Endothelial cell of umbilical vein (primary cell): ENCODE results near the gene MCM7.

Experiments
- EZH2 ChIP-seq: IDR thresholded peaks from 2 replicates; pipeline ENCODE4 v1.6.1; 2012; ENCODE audit warnings: borderline replicate concordance, low read depth, mild to moderate bottlenecking, moderate library complexity, low read length, inconsistent platforms; ENCODE audit not compliant: severe bottlenecking
- FOS ChIP-seq: IDR thresholded peaks from 2 replicates; pipeline ENCODE4 v1.6.1; 2011; ENCODE audit warnings: mild to moderate bottlenecking, low read length, moderate library complexity, borderline replicate concordance; ENCODE audit not compliant: insufficient read depth
- GATA2 ChIP-seq: IDR thresholded peaks from 2 replicates; pipeline ENCODE4 v1.7.0; 2011; ENCODE audit warnings: low read depth, mild to moderate bottlenecking, moderate library complexity, mixed read lengths, low read length; ENCODE audit not compliant: insufficient read length, insufficient read depth
- JUN ChIP-seq: IDR thresholded peaks from 2 replicates; pipeline ENCODE4 v1.6.1; 2011; ENCODE audit warnings: borderline replicate concordance, low read depth; ENCODE audit not compliant: insufficient read length, insufficient read depth
- MYC ChIP-seq: IDR thresholded peaks from one replicate; pipeline ENCODE4 v1.6.1; 2011; ENCODE audit warnings: mild to moderate bottlenecking, low read depth, low read length
- POLR2A ChIP-seq: IDR thresholded peaks from 2 replicates; pipeline ENCODE4 v1.6.1; 2012; ENCODE audit warnings: low read depth, mild to moderate bottlenecking, control low read depth, low read length
- POLR2AphosphoS5 ChIP-seq: IDR thresholded peaks from 2 replicates; pipeline ENCODE4 v1.6.1; 2012; ENCODE audit warnings: low read depth, mild to moderate bottlenecking, control low read depth, low read length, moderate library complexity; ENCODE audit not compliant: insufficient read depth
- TF ChIP-seq, protein P1 (sequence below), 2 donors: IDR thresholded peaks; 1 replicate in 1 of 2; 2 replicates in 1 of 2; pipeline ENCODE4 v1.5.1; 2011; ENCODE audit warnings: low read length in 2 of 2, mild to moderate bottlenecking in 2 of 2, moderate library complexity in 2 of 2, control low read depth in 1 of 2, inconsistent platforms in 1 of 2, low read depth in 1 of 2; ENCODE audit not compliant: insufficient read depth in 1 of 2; ENCODE audit errors: extremely low read depth in 1 of 2
- TF ChIP-seq, protein P2 (sequence below): IDR thresholded peaks from 2 replicates; pipeline ENCODE4 v1.6.1; 2011; ENCODE audit not compliant: insufficient read depth, insufficient read length

- TF ChIP-seq, protein P1, sequence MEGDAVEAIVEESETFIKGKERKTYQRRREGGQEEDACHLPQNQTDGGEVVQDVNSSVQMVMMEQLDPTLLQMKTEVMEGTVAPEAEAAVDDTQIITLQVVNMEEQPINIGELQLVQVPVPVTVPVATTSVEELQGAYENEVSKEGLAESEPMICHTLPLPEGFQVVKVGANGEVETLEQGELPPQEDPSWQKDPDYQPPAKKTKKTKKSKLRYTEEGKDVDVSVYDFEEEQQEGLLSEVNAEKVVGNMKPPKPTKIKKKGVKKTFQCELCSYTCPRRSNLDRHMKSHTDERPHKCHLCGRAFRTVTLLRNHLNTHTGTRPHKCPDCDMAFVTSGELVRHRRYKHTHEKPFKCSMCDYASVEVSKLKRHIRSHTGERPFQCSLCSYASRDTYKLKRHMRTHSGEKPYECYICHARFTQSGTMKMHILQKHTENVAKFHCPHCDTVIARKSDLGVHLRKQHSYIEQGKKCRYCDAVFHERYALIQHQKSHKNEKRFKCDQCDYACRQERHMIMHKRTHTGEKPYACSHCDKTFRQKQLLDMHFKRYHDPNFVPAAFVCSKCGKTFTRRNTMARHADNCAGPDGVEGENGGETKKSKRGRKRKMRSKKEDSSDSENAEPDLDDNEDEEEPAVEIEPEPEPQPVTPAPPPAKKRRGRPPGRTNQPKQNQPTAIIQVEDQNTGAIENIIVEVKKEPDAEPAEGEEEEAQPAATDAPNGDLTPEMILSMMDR (IDR thresholded peaks at IDR 0.05; ENCODE audit: extremely low read depth in 1 of 2, insufficient read depth in 1 of 2, low read depth in 1 of 2, low read length in 2 of 2): no peak
- TF ChIP-seq POLR2AphosphoS5 (no peak), EZH2 (no peak), POLR2A (no peak), GATA2 (no peak), JUN (no peak), MYC (no peak), FOS (no peak)
- TF ChIP-seq, protein P2, sequence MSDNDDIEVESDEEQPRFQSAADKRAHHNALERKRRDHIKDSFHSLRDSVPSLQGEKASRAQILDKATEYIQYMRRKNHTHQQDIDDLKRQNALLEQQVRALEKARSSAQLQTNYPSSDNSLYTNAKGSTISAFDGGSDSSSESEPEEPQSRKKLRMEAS: no peak
These were observed 10.0 kb upstream of the MCM7 start for GRCh38 chr7:100111156-100111555.
